Body of pancreas (tissue), 4 donors: ENCODE measurements around the gene RFPL2. TPM values are rescaled to one million over a fixed set of nuclear protein-coding genes. Genes with fewer than 3 reads are reported as not detected.

Experiments
- ATAC-seq: fragments of 150-250 bp; one replicate; pipeline ENCODE4 v1.9.1; 2016
- DNase-seq, 4 donors: peaks; one replicate each; pipeline ENCODE4 v3.0.0-alpha.2; 2019
- H3K27ac ChIP-seq, 4 donors: fragments of 200-600 bp; sonication (generic); 1 replicate in 3 of 4; 2 replicates in 1 of 4; pipeline versions ENCODE4 v1.5.1 to v1.6.1; 2016 to 2019; ENCODE audit warnings: mild to moderate bottlenecking in 1 of 4, mixed read lengths in 1 of 4, moderate library complexity in 1 of 4
- H3K27me3 ChIP-seq, 2 donors: fragments of 200-600 bp; sonication (generic); one replicate each; pipeline ENCODE4 v1.6.0; 2016; ENCODE audit warnings: mild to moderate bottlenecking in 1 of 2
- H3K36me3 ChIP-seq, 2 donors: fragments of 200-600 bp; sonication (generic); replicated peaks in 1 of 2; 2 replicates each; pipeline ENCODE4 v1.5.1; 2016; ENCODE audit warnings: low read depth in 2 of 2; ENCODE audit not compliant: insufficient read depth in 1 of 2
- H3K4me1 ChIP-seq: fragments of 200-600 bp; sonication (generic); one replicate; pipeline ENCODE4 v1.6.0; 2016
- H3K4me3 ChIP-seq, 2 donors: fragments of 200-600 bp; sonication (generic); 1 replicate in 1 of 2; 2 replicates in 1 of 2; pipeline ENCODE4 v1.5.1; 2016 to 2019
- H3K9me3 ChIP-seq, 3 donors: fragments of 200-600 bp; sonication (generic); 1 replicate in 2 of 3; 2 replicates in 1 of 3; pipeline ENCODE4 v1.5.1; 2016
- CTCF ChIP-seq, 7 experiments: fragments of 450-650 bp in 4 of 7; fragments of 200-600 bp in 3 of 7; sonication (generic) in 3 of 7; IDR thresholded peaks; one replicate each; pipeline ENCODE4 v1.5.1; 2016 to 2019; ENCODE audit warnings: antibody characterized with exemption in 7 of 7
- POLR2A ChIP-seq, 3 donors: fragments of 450-650 bp; IDR thresholded peaks; one replicate each; pipeline ENCODE4 v1.6.1; 2016; ENCODE audit warnings: antibody characterized with exemption in 3 of 3, mild to moderate bottlenecking in 2 of 3
- WGBS, 2 donors: methylation state at CpG; one replicate each; pipeline ENCODE4 v1.1.5; 2017; 5-methylcytosine and 5-hydroxymethylcytosine counted together
- intact Hi-C: fragments of 100-400 bp; cut with DNase I; formaldehyde crosslinking; loops from one replicate; pipeline ENCODE4 v1.15.1; 2023
- total RNA-seq, 2 donors: library from RNA; depleted of rRNA; stranded (reverse); fragments of >200 nt; gene quantifications; one replicate each; pipeline ENCODE4 v1.1.0, GENCODE V29; 2016

RFPL2 gene
- total RNA-seq, 2 donors from 2014 or later = not detected

- no peak for TF ChIP-seq POLR2A (IDR thresholded peaks at IDR 0.05)
- TF ChIP-seq CTCF (IDR thresholded peaks at IDR 0.05) = no peak
- no peak for ATAC-seq
- H3K27me3 ChIP-seq = no peaks in the 10 kb centered on the region
- 72 to 74% methylated on average over 5 of the region's 5 CpGs for WGBS, 2 donors
- intact Hi-C loops = no loop called here
- DNase-seq = no peak
- no peak overlapping the region for H3K4me3 ChIP-seq
- H3K27ac ChIP-seq = no peak overlapping the region
- H3K9me3 ChIP-seq = no peaks in the 10 kb centered on the region
- H3K4me1 ChIP-seq = no peaks in the 10 kb centered on the region
- H3K36me3 ChIP-seq = no peaks in the 10 kb centered on the region
These were observed 28.2 kb upstream of the RFPL2 start for GRCh38 chr22:32233091-32233490.

GRCh38 chr22:32232191-32232830 is 27.4 kb upstream of the RFPL2 start:
- no peak overlapping the region for H3K4me3 ChIP-seq
- H3K27me3 ChIP-seq = no peaks in the 10 kb centered on the region
- no peaks in the 10 kb centered on the region for H3K4me1 ChIP-seq
- H3K36me3 ChIP-seq = no peaks in the 10 kb centered on the region
- intact Hi-C loops = no loop called here
- no peaks in the 10 kb centered on the region for H3K9me3 ChIP-seq
- no peak for TF ChIP-seq CTCF (IDR thresholded peaks at IDR 0.05)
- TF ChIP-seq POLR2A (IDR thresholded peaks at IDR 0.05) = no peak
- 38 to 59% methylated on average over 5 of the region's 5 CpGs for WGBS, 2 donors
- ATAC-seq = no peak
- no peak for DNase-seq
- H3K27ac ChIP-seq = no peak overlapping the region

- ATAC-seq = no peak
- 48 to 65% methylated on average over 7 of the region's 7 CpGs for WGBS, 2 donors
- Histone ChIP-seq H3K4me3 (no peak overlapping the region), H3K9me3 (no peaks in the 10 kb centered on the region), H3K27ac (no peak overlapping the region), H3K36me3 (no peaks in the 10 kb centered on the region), H3K4me1 (no peaks in the 10 kb centered on the region), H3K27me3 (no peaks in the 10 kb centered on the region)
- TF ChIP-seq CTCF (IDR thresholded peaks at IDR 0.05) = no peak
- no peak for TF ChIP-seq POLR2A (IDR thresholded peaks at IDR 0.05)
- no peak for DNase-seq
- intact Hi-C loops = no loop called here
These were observed 21.6 kb upstream of the RFPL2 start for GRCh38 chr22:32226326-32227104.

- intact Hi-C loops = no loop called here
- Histone ChIP-seq H3K4me1 (no peaks in the 10 kb centered on the region), H3K27ac (no peak overlapping the region), H3K4me3 (no peak overlapping the region), H3K27me3 (no peaks in the 10 kb centered on the region), H3K9me3 (no peaks in the 10 kb centered on the region), H3K36me3 (no peaks in the 10 kb centered on the region)
- DNase-seq (no peak), ATAC-seq (no peak)
- WGBS, 2 donors = 88 to 97% methylated on average over 1 of the region's 1 CpG
- TF ChIP-seq POLR2A (IDR thresholded peaks at IDR 0.05) = no peak
- TF ChIP-seq CTCF (IDR thresholded peaks at IDR 0.05) = no peak
These were observed 18.1 kb upstream of the RFPL2 start for GRCh38 chr22:32222991-32223390.
